ENCODE results near the gene NLRP5. TPM values are rescaled to one million over a fixed set of nuclear protein-coding genes. Genes with fewer than 3 reads are reported as not detected.

NLRP5 gene
- total RNA-seq, 1 donor from 2014 or later = not detected

- DNase-seq (ENCODE audit: low read depth) = peak; percentile 47
- Histone ChIP-seq H3K4me3 (ENCODE audit: low read depth, low read length) (no peak overlapping the region), H3K36me3 (ENCODE audit: control insufficient read depth, insufficient read depth, low read length) (no peaks in the 10 kb centered on the region)
These were observed 28.2 kb upstream of the NLRP5 start for GRCh38 chr19:55958356-55958755.

GRCh38 chr19:55959996-55960675 is 26.4 kb upstream of the NLRP5 start:
- DNase-seq (ENCODE audit: low read depth) = no peak
- H3K27me3 ChIP-seq (ENCODE audit: control insufficient read depth, insufficient read depth, low read length) = no peaks in the 10 kb centered on the region
- H3K36me3 ChIP-seq (ENCODE audit: control insufficient read depth, insufficient read depth, low read length) = no peaks in the 10 kb centered on the region

More at GRCh38 chr19:55958356-55958755, 28.2 kb upstream of the NLRP5 start:
- no peak for TF ChIP-seq CTCF (IDR thresholded peaks at IDR 0.05; ENCODE audit: insufficient read depth, low read length, poor library complexity, severe bottlenecking)
- H3K27me3 ChIP-seq (ENCODE audit: control insufficient read depth, insufficient read depth, low read length) = no peaks in the 10 kb centered on the region

GRCh38 chr19:55962186-55962585 is 24.4 kb upstream of the NLRP5 start:
- H3K36me3 ChIP-seq (ENCODE audit: control insufficient read depth, insufficient read depth, low read length) = no peaks in the 10 kb centered on the region
- H3K4me3 ChIP-seq (ENCODE audit: low read depth, low read length) = no peak overlapping the region
- no peak for TF ChIP-seq CTCF (IDR thresholded peaks at IDR 0.05; ENCODE audit: insufficient read depth, low read length, poor library complexity, severe bottlenecking)
- no peaks in the 10 kb centered on the region for H3K27me3 ChIP-seq (ENCODE audit: control insufficient read depth, insufficient read depth, low read length)
- DNase-seq (ENCODE audit: low read depth) = no peak

More at GRCh38 chr19:55959996-55960675, 26.4 kb upstream of the NLRP5 start:
- H3K4me3 ChIP-seq (ENCODE audit: low read depth, low read length) = no peak overlapping the region
- no peak for TF ChIP-seq CTCF (IDR thresholded peaks at IDR 0.05; ENCODE audit: insufficient read depth, low read length, poor library complexity, severe bottlenecking)

GRCh38 chr19:55973982-55974381 is 12.6 kb upstream of the NLRP5 start:
- no peak for TF ChIP-seq CTCF (IDR thresholded peaks at IDR 0.05; ENCODE audit: insufficient read depth, low read length, poor library complexity, severe bottlenecking)
- no peak for DNase-seq (ENCODE audit: low read depth)
- no peaks in the 10 kb centered on the region for H3K27me3 ChIP-seq (ENCODE audit: control insufficient read depth, insufficient read depth, low read length)
- H3K36me3 ChIP-seq (ENCODE audit: control insufficient read depth, insufficient read depth, low read length) = no peaks in the 10 kb centered on the region
- H3K4me3 ChIP-seq (ENCODE audit: low read depth, low read length) = no peak overlapping the region

GRCh38 chr19:55980415-55980814 is 6.2 kb upstream of the NLRP5 start:
- TF ChIP-seq CTCF (IDR thresholded peaks at IDR 0.05; ENCODE audit: insufficient read depth, low read length, poor library complexity, severe bottlenecking) = no peak
- no peaks in the 10 kb centered on the region for H3K36me3 ChIP-seq (ENCODE audit: control insufficient read depth, insufficient read depth, low read length)
- no peaks in the 10 kb centered on the region for H3K27me3 ChIP-seq (ENCODE audit: control insufficient read depth, insufficient read depth, low read length)
- H3K4me3 ChIP-seq (ENCODE audit: low read depth, low read length) = no peak overlapping the region
- no peak for DNase-seq (ENCODE audit: low read depth)

GRCh38 chr19:55985254-55985653 is 1.3 kb upstream of the NLRP5 start:
- DNase-seq (ENCODE audit: low read depth) = no peak
- H3K4me3 ChIP-seq (ENCODE audit: low read depth, low read length) = no peak overlapping the region
- no peaks in the 10 kb centered on the region for H3K36me3 ChIP-seq (ENCODE audit: control insufficient read depth, insufficient read depth, low read length)
- no peaks in the 10 kb centered on the region for H3K27me3 ChIP-seq (ENCODE audit: control insufficient read depth, insufficient read depth, low read length)
- TF ChIP-seq CTCF (IDR thresholded peaks at IDR 0.05; ENCODE audit: insufficient read depth, low read length, poor library complexity, severe bottlenecking) = no peak
